Lower leg skin (tissue), 3 donors: ENCODE results near the gene TAF10.

Experiments used
- CTCF ChIP-seq, 3 donors: fragments of 450-650 bp; IDR thresholded peaks; one replicate each; pipeline ENCODE4 v1.5.1; 2016; ENCODE audit warnings: antibody characterized with exemption in 3 of 3, mild to moderate bottlenecking in 3 of 3, moderate library complexity in 2 of 3
- POLR2A ChIP-seq, 2 donors: fragments of 450-650 bp; IDR thresholded peaks; one replicate each; pipeline ENCODE4 v1.6.1; 2016 to 2017; ENCODE audit warnings: antibody characterized with exemption in 2 of 2, mild to moderate bottlenecking in 1 of 2, moderate library complexity in 1 of 2

GRCh38 chr11:6654281-6655019, 42.4 kb upstream of the TAF10 start:
- no peak for TF ChIP-seq CTCF (IDR thresholded peaks at IDR 0.05)
- TF ChIP-seq POLR2A (IDR thresholded peaks at IDR 0.05) = no peak
